HG03432 (cell line): ENCODE results near the gene NFATC2.

Source experiments
- ATAC-seq: cut with Tn5 transposase; IDR thresholded peaks from one replicate; pipeline ENCODE4 v1.9.1; 2021; ENCODE audit warnings: mild to moderate bottlenecking, moderate library complexity; ENCODE audit not compliant: unreplicated experiment

Gene NFATC2

GRCh38 chr20:51437182-51437924, 105.2 kb downstream of the NFATC2 start:
- peak; percentile 55 for ATAC-seq

- ATAC-seq, result no peak
These were observed 107.8 kb downstream of the NFATC2 start for GRCh38 chr20:51434580-51435247.

GRCh38 chr20:51434026-51434425, 108.5 kb downstream of the NFATC2 start:
- ATAC-seq, result no peak

GRCh38 chr20:51432875-51433274, 109.6 kb downstream of the NFATC2 start:
- no peak for ATAC-seq

GRCh38 chr20:51432251-51432784, 110.2 kb downstream of the NFATC2 start:
- ATAC-seq, result no peak

- no peak for ATAC-seq
These were observed 111.2 kb downstream of the NFATC2 start for GRCh38 chr20:51431321-51431720.

GRCh38 chr20:51430198-51430950, 112.1 kb downstream of the NFATC2 start:
- no peak for ATAC-seq

GRCh38 chr20:51429696-51430095, 112.8 kb downstream of the NFATC2 start:
- ATAC-seq, result no peak

GRCh38 chr20:51429144-51429482, 113.4 kb downstream of the NFATC2 start:
- no peak for ATAC-seq

GRCh38 chr20:51428401-51429143, 113.9 kb downstream of the NFATC2 start:
- ATAC-seq, result no peak

GRCh38 chr20:51427651-51428291, 114.7 kb downstream of the NFATC2 start:
- no peak for ATAC-seq

GRCh38 chr20:51426718-51427650, 115.5 kb downstream of the NFATC2 start:
- ATAC-seq, result no peak

- ATAC-seq, result no peak
These were observed 117.0 kb downstream of the NFATC2 start for GRCh38 chr20:51425347-51426106.

- ATAC-seq, result no peak
These were observed 118.0 kb downstream of the NFATC2 start for GRCh38 chr20:51424270-51425117.

GRCh38 chr20:51423810-51424209, 118.7 kb downstream of the NFATC2 start:
- ATAC-seq, result no peak

GRCh38 chr20:51423290-51423667, 119.2 kb downstream of the NFATC2 start:
- peak; percentile 80 for ATAC-seq

- no peak for ATAC-seq
These were observed 119.8 kb downstream of the NFATC2 start for GRCh38 chr20:51422514-51423289.
